GM18867 (cell line): ENCODE results near the gene IQGAP1.

Experiments
- ATAC-seq: cut with Tn5 transposase; IDR thresholded peaks from one replicate; pipeline ENCODE4 v1.9.1; 2021; ENCODE audit warnings: mild to moderate bottlenecking, moderate library complexity; ENCODE audit not compliant: unreplicated experiment

Gene IQGAP1

DNA sequence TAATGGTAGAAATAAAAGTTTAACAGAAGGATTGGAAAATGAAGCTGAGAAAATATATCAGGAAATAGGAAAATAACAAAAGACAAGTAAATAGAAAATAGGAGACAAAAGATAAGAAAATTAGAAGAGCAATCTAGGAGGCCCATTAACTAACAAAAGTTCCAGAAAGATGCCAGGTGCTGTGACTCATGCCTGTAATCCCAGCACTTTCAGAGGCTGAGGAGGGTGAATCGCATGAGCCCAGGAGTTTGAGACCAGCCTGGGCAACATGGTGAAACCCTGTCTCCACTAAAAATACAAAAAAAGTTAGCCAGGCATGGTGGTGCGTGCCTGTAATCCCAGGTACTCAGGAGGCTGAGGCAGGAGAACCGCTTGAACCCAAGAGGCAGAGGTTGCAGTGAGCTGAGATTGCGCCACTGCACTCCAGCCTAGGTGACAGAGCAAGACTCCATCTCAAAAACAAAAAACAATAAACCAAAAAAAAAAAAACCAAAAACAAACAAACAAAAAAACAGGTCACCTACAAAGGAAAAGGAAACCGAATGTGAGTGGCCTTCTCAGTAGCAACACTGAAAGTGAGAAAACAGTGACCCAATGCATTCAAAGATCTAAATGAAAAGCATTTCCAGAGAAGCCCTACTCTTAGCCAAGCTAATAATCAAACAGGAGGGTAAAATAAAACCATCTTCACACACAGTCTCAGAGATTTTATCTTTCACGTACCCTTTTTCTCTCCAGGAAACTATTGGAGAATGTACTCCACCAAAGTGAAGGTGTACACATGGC, 136.2 kb downstream of the IQGAP1 start:
- peak; percentile 72 for ATAC-seq

- no peak for ATAC-seq
These were observed 140.9 kb downstream of the IQGAP1 start for GRCh38 chr15:90529011-90529370.

DNA sequence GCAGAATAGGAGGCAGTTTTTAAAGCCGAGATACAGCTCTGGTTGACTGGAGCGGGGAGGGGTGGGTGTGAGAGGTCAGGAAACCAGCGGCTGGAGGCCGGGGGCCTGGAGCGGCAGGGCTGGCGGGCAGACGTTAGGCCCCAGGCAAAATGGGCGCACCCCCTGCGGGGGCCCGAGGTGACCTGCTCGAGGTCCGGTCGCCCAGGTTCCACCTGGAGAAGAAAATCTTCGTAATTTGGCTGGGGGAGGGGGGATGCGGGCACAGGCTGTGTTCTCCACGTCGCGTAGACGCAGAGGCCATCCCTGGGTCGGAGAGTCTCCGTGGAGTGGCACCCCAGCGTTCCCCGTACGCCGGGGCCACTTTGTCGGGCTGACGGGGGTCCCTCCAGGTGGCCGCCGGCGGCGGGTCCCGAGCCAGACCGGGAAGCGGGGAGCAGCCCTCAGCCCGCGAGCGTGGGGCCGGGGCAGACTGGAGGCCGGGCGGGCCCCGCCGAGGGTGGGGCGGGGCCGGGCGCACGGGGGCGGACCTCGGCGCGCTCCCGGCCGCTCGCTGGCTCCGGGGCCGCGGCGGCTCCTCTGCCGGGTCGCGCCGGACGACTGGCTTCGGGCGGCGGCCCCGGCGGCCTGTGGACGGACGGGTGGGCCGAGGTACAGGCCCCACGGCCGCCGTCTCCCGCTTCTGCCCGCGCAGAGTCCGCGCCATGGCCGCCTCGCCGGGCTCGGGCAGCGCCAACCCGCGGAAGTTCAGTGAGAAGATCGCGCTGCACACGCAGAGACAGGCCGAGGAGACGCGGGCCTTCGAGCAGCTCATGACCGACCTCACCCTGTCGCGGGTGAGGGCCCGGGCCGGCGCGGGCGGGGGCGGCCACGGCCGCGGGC, 141.6 kb downstream of the IQGAP1 start, which contains the start of gene CRTC3:
Gene CRTC3, plus strand, starts transcription at position 553 of the 879 bp plus-strand sequence. Its CDS starts 149 bp downstream, at position 702.
- ATAC-seq: peak; percentile 77

- ATAC-seq: peak; percentile 42
These were observed 142.4 kb downstream of the IQGAP1 start for GRCh38 chr15:90530250-90531051.

DNA sequence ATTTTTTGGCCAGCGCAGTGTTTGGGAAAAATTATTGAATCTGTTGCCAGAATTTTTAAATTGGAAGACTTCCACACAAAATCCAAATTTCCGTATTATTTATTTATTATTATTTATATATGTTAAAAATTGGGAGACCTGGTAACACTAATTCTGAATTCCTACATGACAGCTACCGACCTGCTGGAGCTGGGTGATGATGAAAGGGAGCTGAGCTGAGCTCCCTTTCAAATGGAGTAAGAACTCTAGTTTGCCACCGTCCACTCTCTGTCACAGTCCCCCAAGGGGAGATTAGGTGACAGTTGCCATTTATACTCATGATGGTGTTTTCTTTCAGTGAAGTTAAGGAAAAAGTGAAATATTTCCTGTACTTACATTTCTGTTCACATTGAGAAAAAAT, 143.1 kb downstream of the IQGAP1 start:
- ATAC-seq: no peak

- ATAC-seq: no peak
These were observed 147.2 kb downstream of the IQGAP1 start for GRCh38 chr15:90535254-90535653.

DNA sequence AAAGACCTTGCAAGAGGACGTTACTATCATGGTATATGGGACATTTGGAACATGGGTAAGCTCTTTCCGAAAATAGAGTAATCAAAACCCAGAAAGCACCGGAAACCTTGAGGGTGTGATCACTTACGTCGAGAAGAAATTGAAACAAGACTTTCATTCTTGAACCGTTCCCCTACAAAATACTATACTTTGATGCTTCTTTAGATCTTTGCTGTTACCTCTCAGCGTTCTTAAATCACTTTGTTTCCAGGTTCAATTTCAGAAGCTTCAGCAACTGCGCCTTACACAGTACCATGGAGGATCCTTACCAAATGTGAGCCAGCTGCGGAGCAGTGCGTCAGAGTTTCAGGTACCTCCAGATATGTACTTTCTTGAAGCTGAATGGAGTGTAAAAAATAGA, 151.7 kb downstream of the IQGAP1 start:
- ATAC-seq: no peak

DNA sequence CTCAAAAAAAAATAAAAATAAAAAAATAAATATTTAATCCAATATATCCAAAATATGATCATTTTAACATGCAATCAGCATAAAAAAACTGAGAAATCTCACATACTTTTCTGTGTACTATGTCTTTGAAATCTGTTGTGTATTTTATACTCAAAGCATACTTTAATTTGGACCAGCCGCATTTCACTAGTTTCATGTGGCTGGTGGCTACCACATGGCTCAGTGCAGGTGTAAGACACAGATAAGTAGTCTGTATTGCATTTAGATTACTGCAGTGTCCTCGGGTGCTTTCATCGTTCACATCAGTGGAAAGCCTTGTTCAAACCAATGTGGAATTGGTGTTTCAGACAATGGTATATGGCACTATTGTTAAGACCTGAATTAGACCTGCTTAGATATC, 152.7 kb downstream of the IQGAP1 start:
- no peak for ATAC-seq

- no peak for ATAC-seq
These were observed 157.1 kb downstream of the IQGAP1 start for GRCh38 chr15:90545095-90545494.

DNA sequence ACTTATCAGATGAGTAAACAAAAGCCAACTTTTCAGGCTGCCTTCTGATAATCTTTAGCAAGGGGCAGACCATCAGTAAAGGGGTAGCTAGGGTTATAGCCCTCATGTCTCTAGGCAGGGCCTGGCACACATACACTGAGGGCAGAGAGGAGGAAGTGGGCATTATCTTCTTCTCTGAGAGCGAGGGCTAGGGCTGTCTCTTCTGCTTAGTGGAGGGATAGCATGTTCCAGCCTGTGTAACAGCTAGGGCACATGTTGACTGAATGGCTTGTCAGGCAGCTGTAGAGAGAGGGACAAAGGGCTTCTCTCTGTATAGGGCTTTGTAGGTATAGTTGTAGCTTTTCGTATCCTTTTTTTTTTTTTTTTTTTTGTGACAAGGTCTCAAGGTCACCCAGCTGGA, 159.5 kb downstream of the IQGAP1 start:
- ATAC-seq: no peak

DNA sequence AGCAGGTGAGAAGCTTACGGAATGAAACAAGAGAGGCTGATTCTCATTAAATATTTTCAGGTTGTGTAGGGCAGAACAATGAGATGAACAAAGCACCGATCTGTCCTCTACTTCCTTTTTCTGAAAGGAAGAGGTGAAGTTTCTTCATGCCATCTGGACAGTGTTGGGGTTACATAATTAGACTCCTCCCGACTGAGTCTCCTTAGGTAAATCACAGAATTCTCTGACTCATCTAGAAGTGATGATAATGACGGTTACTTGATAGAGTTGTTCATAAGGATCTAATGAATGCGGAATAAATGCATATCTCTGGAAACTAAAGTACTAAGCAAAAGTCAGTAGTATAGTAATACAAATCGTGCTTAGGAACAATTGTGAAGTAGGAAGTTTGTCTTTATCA, 162.9 kb downstream of the IQGAP1 start:
- ATAC-seq: no peak
